GM21526 (cell line): ENCODE results near the gene ZNF639.
"Not testable (repeated sequence)": the region's sequence is repeated elsewhere in the genome, so short reads cannot be mapped to it uniquely, and the experiment has no call there.

Experiments
- ATAC-seq: cut with Tn5 transposase; IDR thresholded peaks from one replicate; pipeline ENCODE4 v1.9.1; 2021; ENCODE audit warnings: moderate library complexity; ENCODE audit not compliant: unreplicated experiment, low FRiP score

Gene ZNF639

GRCh38 chr3:179322286-179323196 is at the start of gene ZNF639:
TSS of gene ZNF639 (plus strand) at chr3:179323031. CDS start at chr3:179328294, 5,263 bp downstream.
- ATAC-seq = peak; percentile 65

GRCh38 chr3:179274434-179274833 is 48.4 kb upstream of the ZNF639 start:
- ATAC-seq = not testable (repeated sequence)

GRCh38 chr3:179276001-179276400 is 46.8 kb upstream of the ZNF639 start:
- ATAC-seq = no peak

GRCh38 chr3:179276743-179277142 is 46.1 kb upstream of the ZNF639 start:
- ATAC-seq = no peak

- ATAC-seq = no peak
These were observed 44.7 kb upstream of the ZNF639 start for GRCh38 chr3:179278151-179278550.

- ATAC-seq = no peak
These were observed 43.7 kb upstream of the ZNF639 start for GRCh38 chr3:179278932-179279693.

GRCh38 chr3:179279837-179280236 is 43.0 kb upstream of the ZNF639 start:
- no peak for ATAC-seq

GRCh38 chr3:179281825-179282224 is 41.0 kb upstream of the ZNF639 start:
- ATAC-seq = no peak

- no peak for ATAC-seq
These were observed 36.5 kb upstream of the ZNF639 start for GRCh38 chr3:179286331-179286730.

GRCh38 chr3:179288845-179289244 is 34.0 kb upstream of the ZNF639 start:
- no peak for ATAC-seq

- ATAC-seq = no peak
These were observed 33.5 kb upstream of the ZNF639 start for GRCh38 chr3:179289295-179289694.

GRCh38 chr3:179292450-179292849 is 30.4 kb upstream of the ZNF639 start:
- no peak for ATAC-seq

- no peak for ATAC-seq
These were observed 24.7 kb upstream of the ZNF639 start for GRCh38 chr3:179297971-179298725.

- ATAC-seq = no peak
These were observed 23.5 kb upstream of the ZNF639 start for GRCh38 chr3:179299316-179299715.

- peak; percentile 62 for ATAC-seq
These were observed 22.7 kb upstream of the ZNF639 start for GRCh38 chr3:179299999-179300613.

- ATAC-seq = no peak
These were observed 21.2 kb upstream of the ZNF639 start for GRCh38 chr3:179301645-179302044.

- ATAC-seq = no peak
These were observed 20.7 kb upstream of the ZNF639 start for GRCh38 chr3:179302111-179302510.

GRCh38 chr3:179304605-179305004 is 18.2 kb upstream of the ZNF639 start:
- no peak for ATAC-seq

GRCh38 chr3:179307362-179307761 is 15.5 kb upstream of the ZNF639 start:
- not testable (repeated sequence) for ATAC-seq

GRCh38 chr3:179308001-179308400 is 14.8 kb upstream of the ZNF639 start:
- no peak for ATAC-seq
